Sciatic nerve (tissue), 2 donors: ENCODE measurements around the gene PEAK1. TPM values are rescaled to one million over a fixed set of nuclear protein-coding genes. Genes with fewer than 3 reads are reported as not detected.
"Not testable (repeated sequence)": the region's sequence is repeated elsewhere in the genome, so short reads cannot be mapped to it uniquely, and the experiment has no call there.

Experiments
- ATAC-seq: fragments of 200-7000 bp; cut with Tn5 transposase; one replicate; pipeline ENCODE4 v1.9.1; 2020; ENCODE audit warnings: mild to moderate bottlenecking, moderate library complexity
- DNase-seq: peaks from one replicate; pipeline ENCODE4 v3.0.0-alpha.2; 2020; ENCODE audit warnings: low spot score
- intact Hi-C: fragments of 100-400 bp; cut with DNase I; formaldehyde crosslinking; loops from one replicate; pipeline ENCODE4 v1.14.2; 2022
- total RNA-seq: library from RNA; stranded (reverse); fragmentation: NEBNext Ultra II Directional; extraction: Animal tissue kit (Norgen Biotek cat#: 25700); gene quantifications from one replicate; pipeline ENCODE4 v1.2.1, GENCODE V29; 2021
- donor health status: DM: no; HTN: no; CAD: no.
- donor health status: DM: no; HTN: no; CAD: no.

The PEAK1 gene
- total RNA-seq, 1 donor from 2014 or later = 154 TPM

GRCh38 chr15:77276096-77276495, 143.8 kb downstream of the PEAK1 start:
- DNase-seq = no peak
- intact Hi-C loops = no loop called here
- ATAC-seq = no peak

GRCh38 chr15:77273136-77273535, 146.8 kb downstream of the PEAK1 start:
- intact Hi-C loops, DNase-seq, ATAC-seq: not testable (repeated sequence)

GRCh38 chr15:77266708-77267386, 153.1 kb downstream of the PEAK1 start:
- DNase-seq = no peak
- no peak for ATAC-seq
- intact Hi-C loops = no loop called here

- intact Hi-C loops = no loop called here
- no peak for ATAC-seq
Measured at GRCh38 chr15:77255385-77255784, 164.5 kb downstream of the PEAK1 start.

GRCh38 chr15:77251662-77252061, 168.2 kb downstream of the PEAK1 start:
- DNase-seq (no peak), ATAC-seq (no peak)
- intact Hi-C loops = no loop called here

More at GRCh38 chr15:77255385-77255784, 164.5 kb downstream of the PEAK1 start:
- DNase-seq = no peak

GRCh38 chr15:77247116-77247515, 172.8 kb downstream of the PEAK1 start:
- ATAC-seq (no peak), DNase-seq (no peak)
- intact Hi-C loops = no loop called here

GRCh38 chr15:77243716-77244401, 176.0 kb downstream of the PEAK1 start:
- no peak for DNase-seq
- intact Hi-C loops = no loop called here
- ATAC-seq = no peak

GRCh38 chr15:77243135-77243534, 176.8 kb downstream of the PEAK1 start:
- ATAC-seq (no peak), DNase-seq (no peak)
- intact Hi-C loops = no loop called here

- no peak for DNase-seq
- no peak for ATAC-seq
- intact Hi-C loops = no loop called here
Measured at GRCh38 chr15:77239882-77240608, 179.9 kb downstream of the PEAK1 start.

- intact Hi-C loops = no loop called here
- DNase-seq (no peak), ATAC-seq (no peak)
Measured at GRCh38 chr15:77235566-77235965, 184.3 kb downstream of the PEAK1 start.

- no peak for DNase-seq
- intact Hi-C loops = no loop called here
- ATAC-seq = no peak
Measured at GRCh38 chr15:77228828-77229227, 191.1 kb downstream of the PEAK1 start.

GRCh38 chr15:77226652-77227051, 193.3 kb downstream of the PEAK1 start:
- ATAC-seq = no peak
- intact Hi-C loops = no loop called here
- no peak for DNase-seq

- no peak for DNase-seq
- ATAC-seq = no peak
- intact Hi-C loops = no loop called here
Measured at GRCh38 chr15:77225646-77226045, 194.3 kb downstream of the PEAK1 start.

GRCh38 chr15:77225088-77225487, 194.8 kb downstream of the PEAK1 start:
- intact Hi-C loops = no loop called here
- ATAC-seq (no peak), DNase-seq (no peak)

GRCh38 chr15:77224352-77224751, 195.6 kb downstream of the PEAK1 start:
- intact Hi-C loops = no loop called here
- no peak for DNase-seq
- ATAC-seq = no peak

- intact Hi-C loops = no loop called here
- DNase-seq (no peak), ATAC-seq (no peak)
Measured at GRCh38 chr15:77221708-77222107, 198.2 kb downstream of the PEAK1 start.

- DNase-seq (no peak), ATAC-seq (no peak)
- intact Hi-C loops = no loop called here
Measured at GRCh38 chr15:77221174-77221573, 198.7 kb downstream of the PEAK1 start.

- intact Hi-C loops = no loop called here
- DNase-seq (no peak), ATAC-seq (no peak)
Measured at GRCh38 chr15:77219841-77220240, 200.1 kb downstream of the PEAK1 start.

GRCh38 chr15:77209221-77209620, 210.7 kb downstream of the PEAK1 start:
- intact Hi-C loops = no loop called here
- DNase-seq = no peak
- no peak for ATAC-seq

GRCh38 chr15:77208241-77208640, 211.7 kb downstream of the PEAK1 start:
- ATAC-seq (no peak), DNase-seq (no peak)
- intact Hi-C loops = no loop called here
